ENCODE data around the gene NRXN3. TPM values are rescaled to one million over a fixed set of nuclear protein-coding genes. Genes with fewer than 3 reads are reported as not detected.

NRXN3 gene
- total and polyA plus RNA-seq, 2 experiments from 2014 or later: 1.0 to 1.8 TPM

- TF ChIP-seq REST (IDR thresholded peaks at IDR 0.05; ENCODE audit: unreplicated experiment): no peak
- no peak for TF ChIP-seq ZNF331 (CRISPR knock-in tag; IDR thresholded peaks at IDR 0.05; ENCODE audit: low read depth)
- TF ChIP-seq ZNF114 (CRISPR knock-in tag; IDR thresholded peaks at IDR 0.05): no peak
- TF ChIP-seq POLR2AphosphoS5 (IDR thresholded peaks at IDR 0.05; ENCODE audit: low read depth): no peak
- TF ChIP-seq NANOG (IDR thresholded peaks at IDR 0.05; ENCODE audit: borderline replicate concordance): no peak
- no peak for TF ChIP-seq CTCF (conservative IDR thresholded peaks at IDR 0.05; ENCODE audit: low read depth in 2 of 2)
- TF ChIP-seq EZH2phosphoT487 (IDR thresholded peaks at IDR 0.05; ENCODE audit: unreplicated experiment): no peak
- TF ChIP-seq CREB1 (CRISPR knock-in tag; IDR thresholded peaks at IDR 0.05; ENCODE audit: low read depth): no peak
- no peak for TF ChIP-seq JUNB (IDR thresholded peaks at IDR 0.05; ENCODE audit: unreplicated experiment)
- TF ChIP-seq STAT1 (IDR thresholded peaks at IDR 0.05; ENCODE audit: unreplicated experiment): no peak
Measured at GRCh38 chr14:79137045-79137430, 966.9 kb downstream of the NRXN3 start (continued).

GRCh38 chr14:79137836-79138235 is 967.7 kb downstream of the NRXN3 start:
- Histone ChIP-seq H3K79me2 (replicated peaks; ENCODE audit: insufficient read depth) (no peaks in the 10 kb centered on the region), H3K27me3 (ENCODE audit: insufficient read depth) (no peaks in the 10 kb centered on the region), H3K4me1 (ENCODE audit: insufficient read depth) (no peaks in the 10 kb centered on the region), H3K27ac (ENCODE audit: low read depth) (no peak overlapping the region), H3K36me3 (ENCODE audit: insufficient read depth) (no peaks in the 10 kb centered on the region), H4K20me1 (replicated peaks; ENCODE audit: insufficient read depth) (no peaks in the 10 kb centered on the region), H3K4me3 (no peak overlapping the region), H3F3A (replicated peaks; ENCODE audit: low read depth) (no peaks in the 10 kb centered on the region), H3K9me2 (ENCODE audit: insufficient read depth) (no peaks in the 10 kb centered on the region), H2AFZ (no peak overlapping the region), H3K4me2 (no peak overlapping the region)
- Mint-ChIP-seq H3K4me1 (0 out of 3 replicates have a peak, but pooled peaks cover 2% of the 10 kb centered on the region), H3K4me3 (no peak overlapping the region), H3K36me3 (ENCODE audit: low read depth) (peaks cover 5% of the 10 kb centered on the region; the same call in 2 of the 3 replicates), H3K9me3 (peaks cover 6% of the 10 kb centered on the region), H3K27ac (no peak overlapping the region), H3K27me3 (ENCODE audit: insufficient read depth, low read depth, poor library complexity) (peaks cover 5% of the 10 kb centered on the region)
- DNase-seq (ENCODE audit: low spot score) (no peak), ATAC-seq (no peak)
- no peak for TF ChIP-seq JUNB (IDR thresholded peaks at IDR 0.05; ENCODE audit: unreplicated experiment)
- TF ChIP-seq STAT1 (IDR thresholded peaks at IDR 0.05; ENCODE audit: unreplicated experiment): no peak
- TF ChIP-seq NANOG (IDR thresholded peaks at IDR 0.05; ENCODE audit: borderline replicate concordance): no peak
- TF ChIP-seq ZNF331 (CRISPR knock-in tag; IDR thresholded peaks at IDR 0.05; ENCODE audit: low read depth): no peak
- TF ChIP-seq EZH2 (IDR thresholded peaks at IDR 0.05; ENCODE audit: low read depth, unreplicated experiment): no peak

Data from GM23338 (cell line).